ENCODE data around the gene RPS6KA2. TPM values are rescaled to one million over a fixed set of nuclear protein-coding genes. Genes with fewer than 3 reads are reported as not detected.

The RPS6KA2 gene
- total and polyA plus RNA-seq, 8 donors: 7.9 to 95.4 (median 22.9) TPM

DNA sequence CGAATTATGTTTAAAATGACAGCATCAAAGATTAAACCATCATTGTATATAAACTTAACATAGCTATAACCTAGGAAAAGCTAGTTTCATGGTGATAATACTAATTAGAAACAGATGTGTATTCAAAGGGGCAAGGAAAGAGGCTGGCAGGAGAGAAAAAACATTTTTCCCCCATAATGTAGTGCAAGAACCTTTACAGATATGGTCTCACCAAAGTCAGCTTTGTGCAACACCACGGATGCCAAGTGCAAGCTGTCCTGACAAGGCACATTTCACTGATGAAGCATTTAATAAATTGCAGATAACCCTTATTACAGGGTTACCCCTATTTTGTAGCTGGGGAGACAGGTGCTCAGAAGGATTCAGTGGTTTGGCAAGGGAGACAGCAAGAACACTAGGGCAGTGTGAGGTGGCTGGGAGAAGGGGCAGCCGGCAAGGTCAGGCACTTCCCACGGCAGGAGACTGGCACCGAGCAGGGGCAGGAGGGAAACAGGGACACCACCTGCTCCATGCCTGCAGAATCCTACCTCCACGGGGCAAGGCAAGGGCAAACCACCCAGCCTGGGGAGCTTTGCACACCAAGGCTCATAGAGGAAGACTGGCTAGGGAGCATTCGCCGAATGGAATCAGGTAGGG, 6.5 kb downstream of the RPS6KA2 start:
- no peak for FAIRE-seq
- no peak for DNase-seq
- peak; percentile 34 to 63 (median 52) for ATAC-seq
- H3K36me3 ChIP-seq: no peaks in the 10 kb centered on the region
- WGBS, 2 donors: 24 to 35% methylated on average over 8 of the region's 8 CpGs
- no peaks in the 10 kb centered on the region for H3K9me3 ChIP-seq
- H3K27me3 ChIP-seq: no peaks in the 10 kb centered on the region
- intact Hi-C loops (cut with DNase I): no loop called here
- H3K27ac ChIP-seq: peak overlapping the region in 3 of 4 donors; percentile 9 to 53 (median 41)
- TF ChIP-seq CTCF (IDR thresholded peaks at IDR 0.05): no peak
- H3K4me1 ChIP-seq: peaks cover 15 to 33% (median 32%) of the 10 kb centered on the region in 3 donors
- no peak overlapping the region for H3K4me3 ChIP-seq

DNA sequence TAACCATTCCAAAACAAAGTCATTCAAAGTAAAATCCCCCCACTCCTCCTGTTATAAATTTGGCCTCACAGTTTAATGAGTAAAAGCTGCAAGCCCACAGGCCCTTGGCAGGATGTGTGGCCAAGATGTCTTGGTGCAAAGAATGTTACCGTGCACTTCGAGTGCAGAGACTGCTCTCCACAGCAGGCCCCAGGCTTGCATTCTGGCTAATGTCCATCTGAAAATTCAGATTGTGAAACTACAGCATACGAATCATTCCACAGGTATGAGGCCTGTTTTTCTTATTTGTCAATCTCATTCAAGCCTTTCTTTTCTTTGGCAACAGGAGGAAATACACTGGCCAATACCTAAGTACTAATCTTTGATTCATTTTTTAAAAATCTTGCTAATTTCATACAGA, 7.1 kb downstream of the RPS6KA2 start:
- Histone ChIP-seq H3K27me3 (no peaks in the 10 kb centered on the region), H3K9me3 (no peaks in the 10 kb centered on the region), H3K4me1 (peaks cover 15 to 33% (median 30%) of the 10 kb centered on the region in 3 donors), H3K36me3 (no peaks in the 10 kb centered on the region), H3K4me3 (no peak overlapping the region), H3K27ac (peak overlapping the region in 3 of 4 donors; percentile 9 to 53 (median 41))
- 31 to 40% methylated on average over 3 of the region's 3 CpGs for WGBS, 2 donors
- intact Hi-C loops (cut with DNase I): no loop called here
- peak in 2 of 6 donors; percentile 31 to 42 for DNase-seq
- no peak for TF ChIP-seq CTCF (IDR thresholded peaks at IDR 0.05)
- peak; percentile 49 to 77 (median 72) for ATAC-seq
- FAIRE-seq: no peak

DNA sequence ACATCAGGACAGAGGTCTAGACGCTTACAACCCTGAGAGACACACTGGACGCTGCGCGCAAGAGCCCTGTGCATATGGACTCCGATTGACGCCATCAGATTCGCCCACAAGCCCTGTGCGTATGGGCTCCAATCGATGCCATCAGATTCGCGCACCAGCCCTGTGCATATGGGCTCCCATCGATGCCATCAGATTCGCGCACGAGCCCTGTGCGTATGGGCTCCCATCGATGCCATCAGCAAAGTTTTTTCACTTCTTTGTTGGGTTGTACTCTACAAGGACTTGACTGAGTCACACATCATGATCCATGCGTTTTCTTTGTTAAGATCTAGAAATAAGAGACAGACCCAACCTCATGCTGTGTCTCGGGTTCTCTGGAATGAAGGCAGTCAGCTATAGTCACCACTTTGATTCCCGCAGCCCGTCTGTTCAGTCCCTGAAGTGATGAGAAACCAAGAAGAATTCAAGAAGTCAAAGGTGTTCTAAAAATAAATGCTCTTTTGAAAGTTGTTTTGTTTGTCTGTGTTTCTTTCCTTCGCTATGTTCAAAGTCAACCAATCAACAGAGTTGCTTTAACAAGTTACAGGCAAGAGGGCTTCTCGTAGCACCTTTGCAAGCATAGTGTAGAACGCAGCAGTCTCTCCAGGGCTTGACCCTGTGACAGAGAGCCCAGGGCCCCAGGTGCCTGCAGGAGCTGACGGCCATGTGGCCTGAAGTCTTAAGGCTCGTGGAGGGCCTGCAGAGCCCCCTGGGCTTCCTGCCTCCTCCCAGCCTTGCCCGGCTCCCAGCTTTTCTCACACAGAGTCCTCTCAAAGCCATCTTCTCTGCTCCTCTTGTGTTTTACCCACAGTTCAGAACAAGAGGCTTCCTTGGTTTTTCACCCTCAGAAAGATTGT, 7.9 kb downstream of the RPS6KA2 start:
- Histone ChIP-seq H3K4me1 (peaks cover 15 to 33% (median 27%) of the 10 kb centered on the region in 3 donors), H3K27me3 (no peaks in the 10 kb centered on the region), H3K9me3 (no peaks in the 10 kb centered on the region), H3K36me3 (no peaks in the 10 kb centered on the region), H3K27ac (peak overlapping the region in 2 of 4 donors; percentile 15 to 19), H3K4me3 (no peak overlapping the region)
- 96 to 97% methylated on average over 27 of the region's 27 CpGs for WGBS, 2 donors
- intact Hi-C loops (cut with DNase I): no loop called here
- FAIRE-seq: no peak
- no peak for ATAC-seq
- TF ChIP-seq CTCF (IDR thresholded peaks at IDR 0.05): no peak
- no peak for DNase-seq

DNA sequence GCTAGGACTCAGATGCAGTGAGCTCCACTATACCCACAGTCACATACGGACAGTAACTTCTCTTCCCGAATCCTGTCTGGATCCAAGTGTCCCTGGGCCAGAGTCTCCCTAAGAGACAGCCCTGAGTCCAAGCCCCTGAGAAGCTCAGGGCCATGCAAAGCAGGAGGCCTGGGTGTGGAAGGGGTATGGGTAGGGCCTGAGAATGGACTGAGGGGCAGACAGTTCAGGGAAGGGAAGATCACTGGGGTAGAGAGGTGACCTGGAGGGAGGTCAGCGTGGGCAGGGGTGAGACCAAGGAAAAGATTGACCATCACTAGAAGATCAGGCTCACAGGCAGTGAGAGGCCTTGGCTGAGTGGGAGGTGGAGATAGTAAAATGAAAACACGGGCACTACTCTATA, 8.8 kb downstream of the RPS6KA2 start:
- Histone ChIP-seq H3K27me3 (no peaks in the 10 kb centered on the region), H3K27ac (no peak overlapping the region), H3K9me3 (no peaks in the 10 kb centered on the region), H3K36me3 (no peaks in the 10 kb centered on the region), H3K4me3 (no peak overlapping the region), H3K4me1 (peaks cover 15 to 29% (median 21%) of the 10 kb centered on the region in 3 donors)
- DNase-seq (no peak), FAIRE-seq (no peak), ATAC-seq (no peak)
- TF ChIP-seq CTCF (IDR thresholded peaks at IDR 0.05): no peak
- intact Hi-C loops (cut with DNase I): no loop called here
- WGBS, 2 donors: 92 to 99% methylated on average over 4 of the region's 4 CpGs
